Left ventricle myocardium inferior (tissue), 1 donor: Measurements from ENCODE around the gene TMPRSS15. TPM values are rescaled to one million over a fixed set of nuclear protein-coding genes. Genes with fewer than 3 reads are reported as not detected.
A peak's percentile ranks its signal among the peaks of the same experiment; 100 is the strongest.
"Not testable (repeated sequence)": the region's sequence is repeated elsewhere in the genome, so short reads cannot be mapped to it uniquely, and the experiment has no call there.

Source experiments
- DNase-seq: peaks from one replicate; pipeline ENCODE4 v3.0.0-alpha.2; 2020
- H3K27ac ChIP-seq: fragments of 200-600 bp; replicated peaks from 2 replicates; pipeline ENCODE4 v1.8.0; 2021
- H3K27me3 ChIP-seq: fragments of 200-600 bp; 2 replicates; pipeline ENCODE4 v1.8.0; 2021; ENCODE audit warnings: low read depth
- H3K36me3 ChIP-seq: fragments of 200-600 bp; 2 replicates; pipeline ENCODE4 v1.8.0; 2021
- H3K4me1 ChIP-seq: fragments of 200-600 bp; 2 replicates; pipeline ENCODE4 v1.8.0; 2021
- H3K4me3 ChIP-seq: fragments of 200-600 bp; 2 replicates; pipeline ENCODE4 v1.8.0; 2021; ENCODE audit warnings: mild to moderate bottlenecking, moderate library complexity
- H3K9me3 ChIP-seq: fragments of 200-600 bp; replicated peaks from 2 replicates; pipeline ENCODE4 v1.8.0; 2021
- intact Hi-C: fragments of 100-400 bp; cut with micrococcal nuclease; formaldehyde crosslinking; loops from one replicate; pipeline ENCODE4 v1.11.0; 2022
- total RNA-seq: library from RNA; stranded (reverse); fragmentation: NEBNext Ultra II Directional; extraction: Animal tissue kit (Norgen Biotek cat#: 25700); gene quantifications from one replicate; pipeline ENCODE4 v1.2.1, GENCODE V29; 2021
- TF ChIP-seq, protein P1 (sequence below): fragments of 200-600 bp; IDR thresholded peaks from 2 replicates; pipeline ENCODE4 v1.8.0; 2021; ENCODE audit warnings: antibody characterized with exemption, mild to moderate bottlenecking, borderline replicate concordance
- donor health status: DM: no; HTN: yes; CAD: no; lungs with severe emphysema.

Gene TMPRSS15
- total RNA-seq, 1 donor from 2014 or later = not detected

- H3K4me1 ChIP-seq = no peaks in the 10 kb centered on the region
- H3K27ac ChIP-seq = no peak overlapping the region
- DNase-seq = no peak
- TF ChIP-seq, protein P1, sequence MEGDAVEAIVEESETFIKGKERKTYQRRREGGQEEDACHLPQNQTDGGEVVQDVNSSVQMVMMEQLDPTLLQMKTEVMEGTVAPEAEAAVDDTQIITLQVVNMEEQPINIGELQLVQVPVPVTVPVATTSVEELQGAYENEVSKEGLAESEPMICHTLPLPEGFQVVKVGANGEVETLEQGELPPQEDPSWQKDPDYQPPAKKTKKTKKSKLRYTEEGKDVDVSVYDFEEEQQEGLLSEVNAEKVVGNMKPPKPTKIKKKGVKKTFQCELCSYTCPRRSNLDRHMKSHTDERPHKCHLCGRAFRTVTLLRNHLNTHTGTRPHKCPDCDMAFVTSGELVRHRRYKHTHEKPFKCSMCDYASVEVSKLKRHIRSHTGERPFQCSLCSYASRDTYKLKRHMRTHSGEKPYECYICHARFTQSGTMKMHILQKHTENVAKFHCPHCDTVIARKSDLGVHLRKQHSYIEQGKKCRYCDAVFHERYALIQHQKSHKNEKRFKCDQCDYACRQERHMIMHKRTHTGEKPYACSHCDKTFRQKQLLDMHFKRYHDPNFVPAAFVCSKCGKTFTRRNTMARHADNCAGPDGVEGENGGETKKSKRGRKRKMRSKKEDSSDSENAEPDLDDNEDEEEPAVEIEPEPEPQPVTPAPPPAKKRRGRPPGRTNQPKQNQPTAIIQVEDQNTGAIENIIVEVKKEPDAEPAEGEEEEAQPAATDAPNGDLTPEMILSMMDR = no peak
- intact Hi-C loops = no loop called here
- no peaks in the 10 kb centered on the region for H3K36me3 ChIP-seq
- H3K4me3 ChIP-seq = no peak overlapping the region
- no peaks in the 10 kb centered on the region for H3K27me3 ChIP-seq
- H3K9me3 ChIP-seq = peaks cover 17% of the 10 kb centered on the region
Observed at GRCh38 chr21:18398843-18399242, 4.7 kb downstream of the TMPRSS15 start.

GRCh38 chr21:18387994-18388393 lies 15.6 kb downstream of the TMPRSS15 start:
- Histone ChIP-seq H3K36me3 (no peaks in the 10 kb centered on the region), H3K4me3 (no peak overlapping the region), H3K4me1 (no peaks in the 10 kb centered on the region), H3K9me3 (peaks cover 3% of the 10 kb centered on the region), H3K27me3 (no peaks in the 10 kb centered on the region), H3K27ac (no peak overlapping the region)
- intact Hi-C loops = no loop called here
- DNase-seq = no peak
- TF ChIP-seq, protein P1 = no peak

DNA sequence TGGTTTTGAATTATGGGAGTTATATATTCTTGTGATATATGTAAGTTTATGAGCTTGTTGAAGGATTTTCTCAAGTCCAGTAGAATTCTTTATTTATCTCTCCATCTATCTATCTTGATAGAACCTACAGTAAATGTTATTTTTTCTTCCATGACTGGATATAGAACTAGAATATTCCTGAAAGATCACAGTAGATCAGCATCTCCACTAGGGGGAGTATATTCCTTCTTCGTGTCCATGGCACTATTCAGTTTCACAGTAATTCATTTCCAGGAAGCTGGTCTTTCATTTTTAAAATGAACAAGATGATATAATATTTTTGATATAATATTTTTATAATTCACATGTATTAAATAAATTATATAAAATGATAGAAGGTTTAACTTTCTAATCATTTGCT lies 18.8 kb downstream of the TMPRSS15 start:
- Histone ChIP-seq H3K9me3 (no peaks in the 10 kb centered on the region), H3K4me3 (no peak overlapping the region), H3K36me3 (no peaks in the 10 kb centered on the region), H3K27ac (no peak overlapping the region), H3K27me3 (no peaks in the 10 kb centered on the region), H3K4me1 (no peaks in the 10 kb centered on the region)
- intact Hi-C loops = no loop called here
- no peak for DNase-seq
- TF ChIP-seq, protein P1 = peak; percentile 47

GRCh38 chr21:18382934-18383619 lies 20.5 kb downstream of the TMPRSS15 start:
- intact Hi-C loops, H3K4me3 ChIP-seq, H3K4me1 ChIP-seq, DNase-seq, H3K36me3 ChIP-seq, H3K27ac ChIP-seq, H3K9me3 ChIP-seq, H3K27me3 ChIP-seq: not testable (repeated sequence)

DNA sequence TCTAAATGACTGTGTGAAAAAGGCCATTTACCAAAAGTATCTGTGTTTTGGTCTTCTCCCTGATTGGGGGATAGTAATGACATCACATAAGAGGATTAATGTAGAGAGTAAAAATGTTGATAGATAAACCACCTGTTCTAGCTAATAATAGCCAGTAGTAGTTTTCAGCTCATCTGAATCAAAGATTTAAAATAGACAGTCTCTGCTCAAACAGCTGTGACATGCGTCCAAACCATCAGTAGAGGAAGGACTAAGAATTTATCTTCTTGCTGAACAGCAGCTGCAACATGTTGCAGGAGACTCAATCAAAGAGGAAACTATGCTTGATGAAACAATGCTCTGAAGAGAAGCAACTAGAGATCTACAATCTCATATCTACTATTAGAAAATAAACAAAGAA lies 21.4 kb downstream of the TMPRSS15 start:
- Histone ChIP-seq H3K27ac (no peak overlapping the region), H3K4me1 (no peaks in the 10 kb centered on the region), H3K9me3 (no peaks in the 10 kb centered on the region), H3K27me3 (no peaks in the 10 kb centered on the region), H3K36me3 (no peaks in the 10 kb centered on the region), H3K4me3 (no peak overlapping the region)
- intact Hi-C loops = no loop called here
- TF ChIP-seq, protein P1 = no peak
- DNase-seq = no peak

- Histone ChIP-seq H3K27ac (no peak overlapping the region), H3K36me3 (no peaks in the 10 kb centered on the region), H3K4me3 (no peak overlapping the region), H3K4me1 (no peaks in the 10 kb centered on the region), H3K9me3 (no peaks in the 10 kb centered on the region), H3K27me3 (no peaks in the 10 kb centered on the region)
- intact Hi-C loops = no loop called here
- no peak for DNase-seq
- TF ChIP-seq, protein P1 = no peak
Observed at GRCh38 chr21:18373606-18374005, 30.0 kb downstream of the TMPRSS15 start.
